HCT116 (cell line): ENCODE data around the gene MYO3B. TPM values are rescaled to one million over a fixed set of nuclear protein-coding genes. Genes with fewer than 3 reads are reported as not detected.

ENCODE experiments used
- ATAC-seq: fragments of 200-7000 bp; cut with Tn5 transposase; 2 replicates; pipeline ENCODE4 v1.9.1; 2020; ENCODE audit warnings: mild to moderate bottlenecking, moderate library complexity
- BruUV-seq: library from RNA; stranded (reverse); fragments of 400-500 nt; replicated peaks from 2 replicates; lab custom pipeline; 2021; lab: Mats Ljungman, UMichigan
- CTCF ChIA-PET: fragments of 300-600 bp; sonication (Branson Sonifier 250); formaldehyde crosslinking; loops from one replicate; lab custom pipeline; 2021; ENCODE audit warnings: antibody characterized with exemption; lab: Charles Lee
- POLR2A ChIA-PET: fragments of 300-600, 350-600 bp; sonication (Branson Sonifier 250); formaldehyde crosslinking; loops from one replicate; lab custom pipeline; 2021; ENCODE audit warnings: antibody characterized with exemption; lab: Charles Lee
- RAD21 ChIA-PET, 2 experiments: fragments of 300-600 bp; sonication (Branson Sonifier 250); formaldehyde crosslinking; loops; one replicate each; lab custom pipeline; 2023; ENCODE audit warnings: low total read pairs in 2 of 2; ENCODE audit not compliant: uncharacterized antibody in 2 of 2, unreplicated experiment in 2 of 2, low non-redundant PET in 1 of 2; lab: Charles Lee
- DNase-seq: peaks from one replicate; pipeline ENCODE4 v3.0.0-alpha.2; 2010; ENCODE audit warnings: low read depth, low spot score
- H2AFZ ChIP-seq: fragments of 200-600 bp; shearing (Covaris generic), sonication (generic); 2 replicates; pipeline ENCODE4 v1.6.1; 2017; ENCODE audit warnings: low read depth, mixed run types, mixed read lengths, antibody characterized with exemption, low read length; ENCODE audit not compliant: poor library complexity, severe bottlenecking
- H3K27ac ChIP-seq: 2 replicates; pipeline ENCODE4 v1.5.1; 2012; ENCODE audit warnings: low read depth, low read length
- H3K27me3 ChIP-seq: fragments of 200-600 bp; sonication (generic); 2 replicates; pipeline ENCODE4 v1.6.1; 2016; ENCODE audit warnings: mixed run types, low read length, mixed read lengths; ENCODE audit not compliant: insufficient read depth
- H3K36me3 ChIP-seq, 2 experiments: fragments of 200-500 bp in 1 of 2; fragments of 200-600 bp in 1 of 2; sonication (Bioruptor generic) in 1 of 2; sonication (generic) in 1 of 2; 2 replicates each; pipeline versions ENCODE4 v1.5.1 to v1.6.1; 2014 to 2016; ENCODE audit warnings: low read length in 2 of 2, inconsistent platforms in 1 of 2, mixed read lengths in 1 of 2, mixed run types in 1 of 2; ENCODE audit not compliant: insufficient read depth in 2 of 2, control insufficient read depth in 1 of 2
- H3K4me1 ChIP-seq, 2 experiments: fragments of 200-600 bp in 1 of 2; sonication (generic) in 1 of 2; 2 replicates each; pipeline versions ENCODE4 v1.5.1 to v1.6.1; 2012 to 2017; ENCODE audit warnings: low read length in 2 of 2, inconsistent platforms in 1 of 2, mild to moderate bottlenecking in 1 of 2, mixed read lengths in 1 of 2, mixed run types in 1 of 2, moderate library complexity in 1 of 2; ENCODE audit not compliant: insufficient read depth in 2 of 2, control insufficient read depth in 1 of 2
- H3K4me2 ChIP-seq: fragments of 200-600 bp; sonication (generic); 2 replicates; pipeline ENCODE4 v1.6.1; 2017; ENCODE audit warnings: mixed run types, low read length, mixed read lengths
- H3K4me3 ChIP-seq, 2 experiments: fragments of 200-600 bp in 1 of 2; sonication (generic) in 1 of 2; replicated peaks in 1 of 2; 2 replicates each; pipeline ENCODE4 v1.5.1; 2011 to 2016; ENCODE audit warnings: low read length in 2 of 2, control low read depth in 1 of 2, low read depth in 1 of 2, mild to moderate bottlenecking in 1 of 2, mixed read lengths in 1 of 2, mixed run types in 1 of 2
- H3K79me2 ChIP-seq: fragments of 200-600 bp; sonication (generic); 2 replicates; pipeline ENCODE4 v1.6.1; 2017; ENCODE audit warnings: mild to moderate bottlenecking, mixed run types, low read length, moderate library complexity, mixed read lengths; ENCODE audit not compliant: insufficient read depth
- H3K9ac ChIP-seq: fragments of 200-600 bp; sonication (generic); 2 replicates; pipeline ENCODE4 v1.6.1; 2016; ENCODE audit warnings: low read length, mixed read lengths
- H3K9me2 ChIP-seq: fragments of 200-600 bp; sonication (generic), shearing (Covaris generic); 2 replicates; pipeline ENCODE4 v1.6.1; 2017; ENCODE audit warnings: mixed run types, mild to moderate bottlenecking, moderate library complexity; ENCODE audit not compliant: insufficient read depth
- H3K9me3 ChIP-seq, 2 experiments: fragments of 200-500 bp in 1 of 2; fragments of 200-600 bp in 1 of 2; sonication (Bioruptor generic) in 1 of 2; sonication (generic) in 1 of 2; 2 replicates each; pipeline ENCODE4 v1.6.1; 2014 to 2017; ENCODE audit warnings: low read length in 2 of 2, mixed read lengths in 2 of 2, inconsistent platforms in 1 of 2, low read depth in 1 of 2, mild to moderate bottlenecking in 1 of 2, mixed run types in 1 of 2, moderate library complexity in 1 of 2; ENCODE audit not compliant: control insufficient read depth in 1 of 2, insufficient read depth in 1 of 2
- H4K20me1 ChIP-seq: fragments of 200-600 bp; sonication (generic), shearing (Covaris generic); 2 replicates; pipeline ENCODE4 v1.6.1; 2017; ENCODE audit warnings: mixed run types, mild to moderate bottlenecking, moderate library complexity; ENCODE audit not compliant: insufficient read depth
- EGR1 ChIP-seq: IDR thresholded peaks from 2 replicates; pipeline ENCODE4 v1.6.1; 2012; ENCODE audit warnings: low read depth
- ELF1 ChIP-seq: IDR thresholded peaks from 2 replicates; pipeline ENCODE4 v1.6.1; 2012; ENCODE audit warnings: low read depth, borderline replicate concordance
- EZH2 ChIP-seq: fragments of 200-600 bp; sonication (generic); IDR thresholded peaks from 2 replicates; pipeline ENCODE4 v1.6.1; 2017; ENCODE audit warnings: antibody characterized with exemption, mixed run types
- EZH2phosphoT487 ChIP-seq: fragments of 200-600 bp; IDR thresholded peaks from 2 replicates; pipeline ENCODE4 v1.6.1; 2018; ENCODE audit warnings: antibody characterized with exemption, borderline replicate concordance
- JUND ChIP-seq: IDR thresholded peaks from 2 replicates; pipeline ENCODE4 v1.6.1; 2012
- POLR2AphosphoS5 ChIP-seq: IDR thresholded peaks from 2 replicates; pipeline ENCODE4 v1.6.1; 2011; ENCODE audit warnings: mild to moderate bottlenecking, low read depth, low read length, moderate library complexity
- RAD21 ChIP-seq: IDR thresholded peaks from 2 replicates; pipeline ENCODE4 v1.6.1; 2012; ENCODE audit warnings: low read depth, mild to moderate bottlenecking
- SIN3A ChIP-seq: IDR thresholded peaks from 2 replicates; pipeline ENCODE4 v1.6.1; 2012; ENCODE audit warnings: low read depth
- ZFX ChIP-seq: fragments of 450-650 bp; IDR thresholded peaks from 2 replicates; pipeline ENCODE4 v1.6.1; 2017
- intact Hi-C: fragments of 100-400 bp; cut with micrococcal nuclease; formaldehyde crosslinking; loops from 2 replicates; pipeline ENCODE4 v1.10.0; 2022
- total RNA-seq: library from RNA; stranded (reverse); gene quantifications from one replicate; pipeline ENCODE4 v1.2.1, GENCODE V29; 2021; ENCODE audit not compliant: unreplicated experiment
- TF ChIP-seq, protein P1 (sequence below): IDR thresholded peaks from 2 replicates; pipeline ENCODE4 v1.6.1; 2011; ENCODE audit warnings: mild to moderate bottlenecking, low read length, moderate library complexity; ENCODE audit not compliant: insufficient replicate concordance; ENCODE audit errors: extremely low read depth

MYO3B gene
- total RNA-seq, 1 experiment from 2014 or later: not detected

DNA sequence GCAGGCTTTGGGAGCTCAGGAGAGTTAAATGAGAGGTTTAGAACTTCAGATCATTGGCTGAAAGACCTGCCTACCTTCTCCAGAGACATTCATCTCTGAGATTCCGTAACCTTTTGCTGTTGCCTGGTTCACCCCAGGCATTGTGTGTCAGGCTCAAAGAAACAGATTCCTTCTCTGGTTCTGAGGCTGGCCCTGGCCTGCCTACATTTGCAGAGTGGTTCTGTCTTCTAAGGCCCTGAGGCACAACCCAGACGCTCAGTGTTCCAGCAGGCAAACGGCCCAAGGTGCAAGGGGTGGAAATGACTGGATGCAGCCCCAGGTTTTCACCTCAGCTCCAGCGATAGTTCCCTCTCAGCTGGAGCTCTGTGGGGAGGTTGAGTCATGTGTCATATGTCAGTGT lies 48.3 kb downstream of the MYO3B start:
- H3K27me3 ChIP-seq: no peaks in the 10 kb centered on the region
- H3K27ac ChIP-seq: no peak overlapping the region
- H3K4me2 ChIP-seq: no peak overlapping the region
- H3K9me3 ChIP-seq: no peaks in the 10 kb centered on the region
- H3K36me3 ChIP-seq: no peaks in the 10 kb centered on the region
- H3K4me1 ChIP-seq: peaks cover 11 to 13% of the 10 kb centered on the region in 2 experiments; a peak in 2 of 4 replicates
- no peaks in the 10 kb centered on the region for H3K79me2 ChIP-seq
- ATAC-seq: no peak
- no peak overlapping the region for H2AFZ ChIP-seq
- RAD21 ChIA-PET: no interaction called here
- CTCF ChIA-PET: no interaction called here
- no TSS peak for BruUV-seq
- DNase-seq: no peak
- H3K4me3 ChIP-seq: no peak overlapping the region
- TF ChIP-seq POLR2AphosphoS5 (no peak), EGR1 (no peak), RAD21 (no peak), EZH2 (no peak), ELF1 (no peak), ZFX (no peak), EZH2phosphoT487 (no peak), SIN3A (no peak), JUND (no peak)
- TF ChIP-seq, protein P1, sequence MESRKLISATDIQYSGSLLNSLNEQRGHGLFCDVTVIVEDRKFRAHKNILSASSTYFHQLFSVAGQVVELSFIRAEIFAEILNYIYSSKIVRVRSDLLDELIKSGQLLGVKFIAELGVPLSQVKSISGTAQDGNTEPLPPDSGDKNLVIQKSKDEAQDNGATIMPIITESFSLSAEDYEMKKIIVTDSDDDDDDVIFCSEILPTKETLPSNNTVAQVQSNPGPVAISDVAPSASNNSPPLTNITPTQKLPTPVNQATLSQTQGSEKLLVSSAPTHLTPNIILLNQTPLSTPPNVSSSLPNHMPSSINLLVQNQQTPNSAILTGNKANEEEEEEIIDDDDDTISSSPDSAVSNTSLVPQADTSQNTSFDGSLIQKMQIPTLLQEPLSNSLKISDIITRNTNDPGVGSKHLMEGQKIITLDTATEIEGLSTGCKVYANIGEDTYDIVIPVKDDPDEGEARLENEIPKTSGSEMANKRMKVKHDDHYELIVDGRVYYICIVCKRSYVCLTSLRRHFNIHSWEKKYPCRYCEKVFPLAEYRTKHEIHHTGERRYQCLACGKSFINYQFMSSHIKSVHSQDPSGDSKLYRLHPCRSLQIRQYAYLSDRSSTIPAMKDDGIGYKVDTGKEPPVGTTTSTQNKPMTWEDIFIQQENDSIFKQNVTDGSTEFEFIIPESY: no peak
- TF ChIP-seq, all 23 proteins: peak for 0
- no peaks in the 10 kb centered on the region for H4K20me1 ChIP-seq
- intact Hi-C loops: loop anchor here (5.0 kb wide), 1 partner anchor 294 kb away; no protein-coding TSS in a partner anchor
- no peak overlapping the region for H3K9ac ChIP-seq
- no peaks in the 10 kb centered on the region for H3K9me2 ChIP-seq
- POLR2A ChIA-PET: no interaction called here
